ENCODE measurements around the gene GASK1A. TPM values are rescaled to one million over a fixed set of nuclear protein-coding genes. Genes with fewer than 3 reads are reported as not detected.

GASK1A gene
- total RNA-seq, 1 donor from 2014 or later, result 0.09 TPM

- peak within 1 kb of the TSS; percentile 75 for H3K9ac ChIP-seq (ENCODE audit: low read length)
- H3K4me3 Mint-ChIP-seq (ENCODE audit: unreplicated experiment), result peak within 1 kb of the TSS; percentile 85
- peaks cover 5% of the 10 kb centered on the region for H3K27me3 Mint-ChIP-seq (ENCODE audit: low read depth, unreplicated experiment)
- no peak within 1 kb of the TSS for H3K27ac Mint-ChIP-seq (ENCODE audit: unreplicated experiment)
- no peaks in the 10 kb centered on the region for H3K9me3 ChIP-seq (ENCODE audit: insufficient read depth, low read depth, low read length)
- peak within 1 kb of the TSS; percentile 93 for H2AFZ ChIP-seq (ENCODE audit: low read depth, low read length)
- DNase-seq (ENCODE audit: low read depth), result peak; percentile 48
- H3K36me3 Mint-ChIP-seq (ENCODE audit: low read depth, unreplicated experiment), result no peaks in the 10 kb centered on the region
- TF ChIP-seq CTCF (IDR thresholded peaks at IDR 0.05; ENCODE audit: insufficient read depth, low read depth, low read length), result no peak
- no peak for TF ChIP-seq EZH2 (IDR thresholded peaks at IDR 0.05; ENCODE audit: insufficient read depth, low read length)
- H3K4me1 Mint-ChIP-seq (ENCODE audit: low read depth, unreplicated experiment), result peaks cover 3% of the 10 kb centered on the region
- H4K20me1 ChIP-seq (ENCODE audit: insufficient read depth, low read length), result no peaks in the 10 kb centered on the region
- H3K9me3 Mint-ChIP-seq (ENCODE audit: unreplicated experiment), result peaks cover 2% of the 10 kb centered on the region
- no peak for FAIRE-seq
- H3K4me2 ChIP-seq (ENCODE audit: low read length), result peak within 1 kb of the TSS; percentile 84
- H3K27ac ChIP-seq (ENCODE audit: low read depth, low read length), result no peak within 1 kb of the TSS
- no peaks in the 10 kb centered on the region for H3K36me3 ChIP-seq (ENCODE audit: insufficient read depth, low read length)
- peak within 1 kb of the TSS; percentile 69 for H3K4me3 ChIP-seq (ENCODE audit: insufficient read depth, low read depth, low read length)
- no peaks in the 10 kb centered on the region for H3K4me1 ChIP-seq (ENCODE audit: insufficient read depth, low read length)
- no peaks in the 10 kb centered on the region for H3K27me3 ChIP-seq (ENCODE audit: insufficient read depth, low read length)
- H3K79me2 ChIP-seq (ENCODE audit: insufficient read depth, low read length), result peaks cover 7% of the 10 kb centered on the region
Measured at GRCh38 chr3:43105596-43106292, 126.6 kb downstream of the GASK1A start, which contains the start of gene POMGNT2. Gene POMGNT2, minus strand, starts transcription at chr3:43106079. Its CDS starts 24,648 bp downstream, at chr3:43081431.

GRCh38 chr3:43106293-43106628, 127.2 kb downstream of the GASK1A start:
- H3K4me3 Mint-ChIP-seq (ENCODE audit: unreplicated experiment), result peak overlapping the region; percentile 85
- H3K36me3 Mint-ChIP-seq (ENCODE audit: low read depth, unreplicated experiment), result no peaks in the 10 kb centered on the region
- Histone ChIP-seq H3K27me3 (ENCODE audit: insufficient read depth, low read length) (no peaks in the 10 kb centered on the region), H3K9ac (ENCODE audit: low read length) (peak overlapping the region; percentile 75), H3K9me3 (ENCODE audit: insufficient read depth, low read depth, low read length) (no peaks in the 10 kb centered on the region), H3K36me3 (ENCODE audit: insufficient read depth, low read length) (no peaks in the 10 kb centered on the region), H3K4me1 (ENCODE audit: insufficient read depth, low read length) (no peaks in the 10 kb centered on the region), H3K4me2 (ENCODE audit: low read length) (peak overlapping the region; percentile 84), H4K20me1 (ENCODE audit: insufficient read depth, low read length) (no peaks in the 10 kb centered on the region), H3K27ac (ENCODE audit: low read depth, low read length) (no peak overlapping the region), H3K79me2 (ENCODE audit: insufficient read depth, low read length) (peaks cover 7% of the 10 kb centered on the region), H3K4me3 (ENCODE audit: insufficient read depth, low read depth, low read length) (peak overlapping the region; percentile 69), H2AFZ (ENCODE audit: low read depth, low read length) (peak overlapping the region; percentile 93)
- no peak overlapping the region for H3K27ac Mint-ChIP-seq (ENCODE audit: unreplicated experiment)
- peaks cover 5% of the 10 kb centered on the region for H3K27me3 Mint-ChIP-seq (ENCODE audit: low read depth, unreplicated experiment)
- H3K4me1 Mint-ChIP-seq (ENCODE audit: low read depth, unreplicated experiment), result peaks cover 3% of the 10 kb centered on the region
- peaks cover 2% of the 10 kb centered on the region for H3K9me3 Mint-ChIP-seq (ENCODE audit: unreplicated experiment)
- no peak for TF ChIP-seq EZH2 (IDR thresholded peaks at IDR 0.05; ENCODE audit: insufficient read depth, low read length)
- TF ChIP-seq CTCF (IDR thresholded peaks at IDR 0.05; ENCODE audit: insufficient read depth, low read depth, low read length), result no peak
- no peak for DNase-seq (ENCODE audit: low read depth)
- FAIRE-seq, result no peak

Other genes starting within 250 kb of the GASK1A start
- gene CCDC13, start 206.1 kb upstream of the GASK1A start, total RNA-seq, result 0.84 and 1.3 TPM in 2 replicates
- 125 and 150 TPM in 2 replicates for gene HIGD1A, start 174.8 kb upstream of the GASK1A start, total RNA-seq
- 1.7 and 2.1 TPM in 2 replicates for gene ACKR2, start 169.9 kb upstream of the GASK1A start, total RNA-seq
- gene CYP8B1, start 103.4 kb upstream of the GASK1A start, total RNA-seq, result not detected in 2 replicates
- gene ZNF662, start 73.2 kb upstream of the GASK1A start, total RNA-seq, result 0.23 and 0.53 TPM in 2 replicates
- 13.0 and 13.7 TPM in 2 replicates for gene POMGNT2, start 126.8 kb downstream of the GASK1A start, total RNA-seq

Measured in astrocyte (in vitro differentiated cells and primary cell).